ENCODE measurements around the gene ATMIN.

The ATMIN gene

GRCh38 chr16:80997139-80997798, 38.4 kb upstream of the ATMIN start:
- no peak overlapping the region for H3K4me3 ChIP-seq (ENCODE audit: control insufficient read depth, low read depth, low read length)
- DNase-seq (ENCODE audit: low read depth): peak; percentile 11

GRCh38 chr16:80997964-80998620, 37.5 kb upstream of the ATMIN start:
- TF ChIP-seq CTCF (conservative IDR thresholded peaks at IDR 0.05; ENCODE audit: control insufficient read depth, insufficient read depth, low read depth, low read length): no peak
- no peak overlapping the region for H3K4me3 ChIP-seq (ENCODE audit: control insufficient read depth, low read depth, low read length)
- DNase-seq (ENCODE audit: low read depth): no peak

More at GRCh38 chr16:80997139-80997798, 38.4 kb upstream of the ATMIN start:
- TF ChIP-seq CTCF (conservative IDR thresholded peaks at IDR 0.05; ENCODE audit: control insufficient read depth, insufficient read depth, low read depth, low read length): no peak

DNA sequence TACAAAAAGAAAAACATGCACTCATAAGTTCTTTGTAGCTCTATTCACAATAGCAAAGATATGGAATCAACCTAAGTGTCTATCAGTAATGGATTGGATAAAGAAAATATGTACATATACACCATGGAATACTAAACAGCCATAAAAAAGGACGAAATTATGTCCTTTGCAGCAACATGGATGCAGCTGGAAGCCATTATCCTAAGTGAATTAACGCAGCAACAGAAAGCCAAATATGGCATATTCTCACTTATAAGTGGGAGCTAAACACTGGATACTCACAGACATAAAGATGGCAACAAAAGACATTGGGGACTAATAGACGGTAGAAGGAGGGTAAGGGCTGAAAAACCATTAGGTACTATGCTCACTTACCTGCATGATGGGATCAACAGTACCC, 34.8 kb upstream of the ATMIN start:
- DNase-seq (ENCODE audit: low read depth): no peak
- no peak for TF ChIP-seq CTCF (conservative IDR thresholded peaks at IDR 0.05; ENCODE audit: control insufficient read depth, insufficient read depth, low read depth, low read length)
- H3K4me3 ChIP-seq (ENCODE audit: control insufficient read depth, low read depth, low read length): no peak overlapping the region

DNA sequence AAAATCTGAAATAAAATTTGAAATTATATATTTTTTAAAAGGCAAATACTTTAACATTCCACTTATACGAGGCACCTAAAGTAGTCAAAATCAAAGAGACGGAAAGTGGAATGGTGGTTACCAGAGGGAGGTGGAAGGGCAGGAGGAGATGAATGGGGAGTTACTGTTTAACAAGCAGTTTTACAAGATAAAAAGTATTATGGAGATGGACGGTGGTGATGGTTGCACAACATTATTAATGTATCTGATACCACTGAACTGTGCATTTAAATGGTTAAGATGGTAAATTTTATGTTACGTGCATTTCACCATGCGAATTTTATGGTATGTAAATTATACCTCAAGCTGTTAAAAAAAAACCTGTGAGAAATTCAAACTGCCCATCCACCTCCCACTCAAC, 34.3 kb upstream of the ATMIN start:
- DNase-seq (ENCODE audit: low read depth): no peak

DNA sequence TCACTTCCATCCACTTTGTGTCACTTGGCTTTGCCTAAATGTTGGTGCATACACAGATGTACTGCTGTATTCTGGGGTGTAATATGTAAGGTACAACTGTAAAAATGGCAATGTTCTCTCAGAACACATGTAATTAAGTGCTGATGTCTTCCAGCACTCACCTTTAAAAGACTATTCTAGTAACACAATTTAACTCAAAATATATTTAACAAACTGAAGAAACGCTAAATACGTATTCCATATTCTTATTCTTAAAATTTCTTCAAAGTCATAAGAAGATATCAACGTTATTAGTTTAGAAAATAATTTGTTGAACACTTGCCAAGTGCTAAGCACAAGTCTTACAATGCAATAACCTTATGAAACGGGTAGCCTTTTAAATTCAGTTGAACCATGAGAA, 32.6 kb upstream of the ATMIN start:
- no peak overlapping the region for H3K4me3 ChIP-seq (ENCODE audit: control insufficient read depth, low read depth, low read length)
- TF ChIP-seq CTCF (conservative IDR thresholded peaks at IDR 0.05; ENCODE audit: control insufficient read depth, insufficient read depth, low read depth, low read length): no peak
- no peak for DNase-seq (ENCODE audit: low read depth)

More for the DNA sequence above, 34.3 kb upstream of the ATMIN start:
- TF ChIP-seq CTCF (conservative IDR thresholded peaks at IDR 0.05; ENCODE audit: control insufficient read depth, insufficient read depth, low read depth, low read length): no peak
- H3K4me3 ChIP-seq (ENCODE audit: control insufficient read depth, low read depth, low read length): no peak overlapping the region

- no peak for TF ChIP-seq CTCF (conservative IDR thresholded peaks at IDR 0.05; ENCODE audit: control insufficient read depth, insufficient read depth, low read depth, low read length)
- DNase-seq (ENCODE audit: low read depth): peak; percentile 53
- peak overlapping the region; percentile 19 for H3K4me3 ChIP-seq (ENCODE audit: control insufficient read depth, low read depth, low read length)
Measured at GRCh38 chr16:81003610-81004460, 31.8 kb upstream of the ATMIN start.
